ENCODE data around the gene CYP4F3.

DNA sequence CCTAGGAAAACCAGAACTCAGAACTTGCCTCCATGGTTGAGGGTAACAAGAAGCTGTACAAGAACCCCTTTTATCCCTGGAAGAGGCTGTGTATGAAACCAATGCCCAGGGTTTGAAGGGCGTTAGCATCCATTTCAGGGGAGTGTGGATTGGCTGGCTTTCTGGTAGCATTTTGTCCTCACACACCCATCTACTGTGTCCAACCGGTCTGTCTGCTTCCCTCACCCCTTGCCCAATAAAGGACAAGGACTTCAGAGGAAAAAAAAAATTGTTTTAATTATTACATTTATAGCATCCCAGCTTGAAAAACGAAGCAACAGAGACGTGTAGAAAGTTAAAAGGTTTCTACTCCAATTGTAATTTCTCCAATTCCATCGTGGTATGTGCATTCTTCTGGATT is 28.4 kb upstream of the CYP4F3 start:
- TF ChIP-seq, protein P1, sequence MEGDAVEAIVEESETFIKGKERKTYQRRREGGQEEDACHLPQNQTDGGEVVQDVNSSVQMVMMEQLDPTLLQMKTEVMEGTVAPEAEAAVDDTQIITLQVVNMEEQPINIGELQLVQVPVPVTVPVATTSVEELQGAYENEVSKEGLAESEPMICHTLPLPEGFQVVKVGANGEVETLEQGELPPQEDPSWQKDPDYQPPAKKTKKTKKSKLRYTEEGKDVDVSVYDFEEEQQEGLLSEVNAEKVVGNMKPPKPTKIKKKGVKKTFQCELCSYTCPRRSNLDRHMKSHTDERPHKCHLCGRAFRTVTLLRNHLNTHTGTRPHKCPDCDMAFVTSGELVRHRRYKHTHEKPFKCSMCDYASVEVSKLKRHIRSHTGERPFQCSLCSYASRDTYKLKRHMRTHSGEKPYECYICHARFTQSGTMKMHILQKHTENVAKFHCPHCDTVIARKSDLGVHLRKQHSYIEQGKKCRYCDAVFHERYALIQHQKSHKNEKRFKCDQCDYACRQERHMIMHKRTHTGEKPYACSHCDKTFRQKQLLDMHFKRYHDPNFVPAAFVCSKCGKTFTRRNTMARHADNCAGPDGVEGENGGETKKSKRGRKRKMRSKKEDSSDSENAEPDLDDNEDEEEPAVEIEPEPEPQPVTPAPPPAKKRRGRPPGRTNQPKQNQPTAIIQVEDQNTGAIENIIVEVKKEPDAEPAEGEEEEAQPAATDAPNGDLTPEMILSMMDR (IDR thresholded peaks at IDR 0.05): no peak
- TF ChIP-seq POLR2A (IDR thresholded peaks at IDR 0.05): no peak

Data from gastroesophageal sphincter (tissue), 3 donors.